Duodenal mucosa (tissue), 2 donors: ENCODE data around the gene NR3C1.

Experiments
- H3K27ac ChIP-seq: one replicate; pipeline ENCODE4 v1.7.0; 2013; ENCODE audit warnings: low read depth, low read length
- H3K27me3 ChIP-seq, 2 donors: one replicate each; pipeline ENCODE4 v1.7.0; 2013; ENCODE audit warnings: low read length in 2 of 2, control low read depth in 1 of 2; ENCODE audit not compliant: insufficient read depth in 2 of 2, control insufficient read depth in 1 of 2
- H3K36me3 ChIP-seq, 2 donors: one replicate each; pipeline ENCODE4 v1.7.0; 2013; ENCODE audit warnings: low read length in 2 of 2, control low read depth in 1 of 2; ENCODE audit not compliant: insufficient read depth in 2 of 2, control insufficient read depth in 1 of 2
- H3K4me1 ChIP-seq, 2 donors: one replicate each; pipeline ENCODE4 v1.7.0; 2013; ENCODE audit warnings: low read length in 2 of 2, control low read depth in 1 of 2; ENCODE audit not compliant: insufficient read depth in 2 of 2, control insufficient read depth in 1 of 2
- H3K4me3 ChIP-seq, 2 donors: one replicate each; pipeline ENCODE4 v1.7.0; 2013; ENCODE audit warnings: low read length in 2 of 2, low read depth in 1 of 2
- H3K9ac ChIP-seq, 2 donors: one replicate each; pipeline ENCODE4 v1.7.0; 2013; ENCODE audit warnings: low read length in 2 of 2, low read depth in 1 of 2
- H3K9me3 ChIP-seq, 2 donors: one replicate each; pipeline ENCODE4 v1.7.0; 2013; ENCODE audit warnings: low read length in 2 of 2, control low read depth in 1 of 2; ENCODE audit not compliant: control insufficient read depth in 1 of 2

NR3C1 gene

DNA sequence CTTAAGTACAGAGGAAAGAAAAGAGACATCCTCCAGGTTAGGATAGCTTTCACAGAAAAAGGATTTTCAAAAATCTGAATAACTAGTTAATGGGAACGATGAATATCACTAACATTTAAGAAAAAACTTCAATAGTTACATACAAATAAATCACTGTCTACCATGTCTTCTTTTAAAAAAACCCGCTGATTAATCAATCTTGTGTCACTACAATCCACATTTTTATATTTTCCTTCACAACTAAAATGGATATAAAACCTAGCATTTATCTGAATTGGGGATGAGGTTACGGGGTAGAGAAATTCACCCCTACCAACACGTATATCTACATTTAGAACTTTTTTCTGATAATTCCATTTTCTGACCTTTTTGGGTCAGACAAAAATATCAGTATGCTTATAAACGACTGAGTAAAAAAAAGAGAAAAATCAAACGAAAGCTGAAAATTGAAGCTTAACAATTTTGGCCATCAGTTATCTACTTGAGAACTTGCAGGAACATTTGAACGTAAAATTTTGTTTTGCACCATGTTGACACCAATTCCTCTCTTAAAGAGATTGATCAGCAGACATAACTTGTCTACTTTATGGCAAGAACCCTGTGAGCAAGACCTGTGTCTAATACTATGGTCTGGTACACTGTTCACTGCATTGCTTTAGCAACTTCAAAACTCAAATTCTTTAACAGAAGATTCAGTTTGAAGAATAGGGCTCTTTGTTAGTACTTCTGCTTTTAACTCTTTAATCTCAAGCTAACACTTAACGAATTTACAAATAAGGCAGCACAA lies 4.8 kb downstream of the NR3C1 start:
- Histone ChIP-seq H3K4me1 (peaks cover 31 to 63% of the 10 kb centered on the region in 2 donors), H3K27ac (no peak overlapping the region), H3K36me3 (peaks cover 0 to 4% of the 10 kb centered on the region in 2 donors), H3K9ac (peak overlapping the region in 1 of 2 donors; percentile 31), H3K27me3 (no peaks in the 10 kb centered on the region), H3K9me3 (no peaks in the 10 kb centered on the region), H3K4me3 (peak overlapping the region; percentile 66 to 79)

DNA sequence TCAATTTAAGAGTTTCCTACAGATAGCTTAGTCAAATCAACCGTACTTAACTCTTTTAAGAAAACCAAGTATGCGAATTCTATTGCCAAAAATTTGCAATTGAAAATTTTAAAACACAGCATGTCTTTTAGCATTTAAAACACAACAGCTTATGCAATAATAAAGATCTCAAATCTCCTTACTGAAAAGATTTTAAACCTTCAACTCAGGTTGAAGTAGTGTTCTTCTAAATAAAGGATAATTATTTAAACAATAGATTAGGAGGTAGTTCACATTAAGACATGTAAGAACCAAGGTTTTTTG lies 5.5 kb downstream of the NR3C1 start:
- H3K4me1 ChIP-seq: peaks cover 31 to 69% of the 10 kb centered on the region in 2 donors
- peak overlapping the region in 1 of 2 donors; percentile 66 for H3K4me3 ChIP-seq
- no peak overlapping the region for H3K27ac ChIP-seq
- no peaks in the 10 kb centered on the region for H3K27me3 ChIP-seq
- H3K9ac ChIP-seq: peak overlapping the region in 1 of 2 donors; percentile 31
- peaks cover 0 to 4% of the 10 kb centered on the region in 2 donors for H3K36me3 ChIP-seq
- no peaks in the 10 kb centered on the region for H3K9me3 ChIP-seq

DNA sequence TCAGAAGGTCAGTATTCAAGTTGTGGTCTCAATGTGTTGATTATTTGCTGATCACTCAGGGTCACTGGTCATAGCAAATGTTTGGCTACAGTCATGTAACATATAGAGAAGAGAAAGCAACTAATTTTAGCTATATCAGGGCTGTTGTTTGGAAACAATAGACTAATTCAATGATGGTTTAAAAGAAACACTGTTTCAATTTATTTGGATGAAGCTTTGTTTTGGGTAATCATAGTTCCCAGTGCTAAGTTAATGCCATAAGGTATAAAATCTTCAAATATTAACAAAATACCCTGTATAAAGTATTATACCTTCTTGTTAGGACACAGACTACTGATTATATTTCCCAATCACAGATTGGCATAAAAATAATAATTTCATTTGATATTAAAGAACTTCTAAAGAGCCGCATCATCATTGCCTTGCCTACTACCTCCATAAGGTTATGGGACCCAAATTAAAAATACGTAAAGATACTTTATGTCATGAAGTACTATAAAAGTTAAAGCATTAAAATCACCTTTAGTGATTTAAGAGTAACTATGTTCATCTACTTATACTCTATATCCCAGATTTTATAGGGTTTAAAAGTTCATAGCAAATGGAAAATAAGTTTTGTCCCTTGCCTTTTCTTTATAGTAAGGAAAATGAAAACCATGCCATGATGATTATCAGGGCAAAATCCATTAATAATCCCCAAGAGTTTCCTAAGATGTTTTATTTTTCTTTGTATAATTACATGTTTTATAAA lies 6.0 kb downstream of the NR3C1 start:
- Histone ChIP-seq H3K9ac (no peak overlapping the region), H3K4me3 (peak overlapping the region; percentile 19 to 36), H3K27ac (no peak overlapping the region), H3K27me3 (no peaks in the 10 kb centered on the region), H3K36me3 (peaks cover 0 to 4% of the 10 kb centered on the region in 2 donors), H3K9me3 (no peaks in the 10 kb centered on the region), H3K4me1 (peaks cover 31 to 69% of the 10 kb centered on the region in 2 donors)

DNA sequence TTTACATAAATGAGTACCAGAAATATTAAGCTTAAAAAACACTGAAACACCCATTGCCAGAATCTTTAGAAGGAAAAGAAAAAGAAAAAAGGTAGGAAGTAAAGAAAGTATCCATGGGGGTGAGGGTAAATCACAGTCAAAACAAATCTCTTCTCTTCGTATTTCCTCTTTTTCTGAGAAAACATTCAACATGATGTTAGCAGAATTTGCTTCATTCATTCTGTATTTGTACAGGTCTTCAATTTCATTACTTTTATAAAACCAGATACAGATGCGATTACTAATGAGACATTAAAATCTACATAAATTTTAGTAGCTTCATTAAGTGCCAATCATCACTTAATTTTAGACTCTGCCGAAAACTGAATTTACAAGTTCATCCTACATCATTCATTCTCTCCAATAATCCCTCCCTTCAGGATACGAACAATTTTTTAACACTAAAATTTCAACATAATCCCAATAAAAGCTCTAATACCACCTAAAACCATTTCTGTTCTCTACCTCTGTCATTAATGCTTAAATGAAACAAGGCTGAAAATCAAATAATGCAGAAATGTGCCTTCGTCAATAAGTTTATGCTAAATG lies 7.0 kb downstream of the NR3C1 start:
- peaks cover 0 to 4% of the 10 kb centered on the region in 2 donors for H3K36me3 ChIP-seq
- H3K27ac ChIP-seq: no peak overlapping the region
- H3K27me3 ChIP-seq: no peaks in the 10 kb centered on the region
- no peak overlapping the region for H3K9ac ChIP-seq
- H3K4me3 ChIP-seq: peak overlapping the region in 1 of 2 donors; percentile 31
- H3K4me1 ChIP-seq: peaks cover 31 to 64% of the 10 kb centered on the region in 2 donors
- no peaks in the 10 kb centered on the region for H3K9me3 ChIP-seq

DNA sequence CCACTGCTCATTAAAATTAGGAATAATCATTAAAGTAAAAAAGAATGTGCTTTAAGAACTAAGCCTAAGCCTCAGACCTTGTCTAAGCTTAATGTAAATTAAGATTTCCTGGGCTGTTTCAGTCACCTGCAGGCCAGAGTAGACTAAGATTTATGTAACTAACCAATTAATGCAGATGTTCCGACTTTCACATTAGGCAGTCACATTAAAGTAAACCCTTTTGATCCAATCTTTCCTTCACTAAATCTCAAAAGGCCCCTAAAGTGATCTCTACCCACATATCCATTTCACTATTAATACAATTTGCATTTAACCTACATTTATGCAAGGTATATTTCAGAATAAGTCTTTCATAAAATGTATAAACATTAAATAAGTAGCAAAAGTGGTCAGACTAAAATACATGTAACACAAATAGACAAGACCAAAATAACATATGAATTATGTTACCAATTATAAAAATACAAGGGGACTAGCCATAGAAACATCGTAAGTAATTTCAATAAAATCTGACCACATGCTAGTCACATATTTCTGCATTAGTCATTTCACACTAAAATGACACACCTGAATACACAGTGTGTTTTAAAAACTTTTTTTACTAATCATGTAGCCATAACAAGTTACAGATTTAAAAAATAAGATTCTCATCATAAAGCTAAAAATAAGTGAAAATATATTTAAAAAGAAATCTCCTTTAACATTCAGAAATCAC lies 7.7 kb downstream of the NR3C1 start:
- Histone ChIP-seq H3K9me3 (no peaks in the 10 kb centered on the region), H3K27ac (no peak overlapping the region), H3K4me1 (peaks cover 30 to 58% of the 10 kb centered on the region in 2 donors), H3K4me3 (peak overlapping the region; percentile 19 to 31), H3K9ac (peak overlapping the region in 1 of 2 donors; percentile 15), H3K27me3 (no peaks in the 10 kb centered on the region), H3K36me3 (peaks cover 0 to 4% of the 10 kb centered on the region in 2 donors)

DNA sequence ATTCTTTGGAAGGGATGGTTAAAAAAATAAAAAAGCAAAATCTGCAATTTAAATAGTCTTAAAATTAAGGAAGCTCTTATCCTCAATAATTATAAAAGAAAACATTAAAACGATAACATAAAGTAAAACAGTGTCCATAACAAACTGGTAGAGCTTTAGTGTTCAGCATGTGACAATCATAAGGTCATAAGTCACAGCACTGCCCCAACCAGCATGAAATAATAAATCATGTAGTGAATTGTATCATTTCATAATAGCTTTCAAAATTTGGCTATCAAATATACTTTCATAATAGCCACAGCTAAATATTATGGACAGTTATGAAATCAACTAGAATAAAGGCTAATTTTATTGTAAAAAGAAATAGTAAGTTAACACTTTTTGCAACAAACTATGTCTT lies 10.0 kb downstream of the NR3C1 start:
- Histone ChIP-seq H3K27me3 (no peaks in the 10 kb centered on the region), H3K4me3 (no peak overlapping the region), H3K4me1 (peaks cover 10 to 42% of the 10 kb centered on the region in 2 donors), H3K9me3 (no peaks in the 10 kb centered on the region), H3K36me3 (no peaks in the 10 kb centered on the region), H3K27ac (no peak overlapping the region), H3K9ac (no peak overlapping the region)

DNA sequence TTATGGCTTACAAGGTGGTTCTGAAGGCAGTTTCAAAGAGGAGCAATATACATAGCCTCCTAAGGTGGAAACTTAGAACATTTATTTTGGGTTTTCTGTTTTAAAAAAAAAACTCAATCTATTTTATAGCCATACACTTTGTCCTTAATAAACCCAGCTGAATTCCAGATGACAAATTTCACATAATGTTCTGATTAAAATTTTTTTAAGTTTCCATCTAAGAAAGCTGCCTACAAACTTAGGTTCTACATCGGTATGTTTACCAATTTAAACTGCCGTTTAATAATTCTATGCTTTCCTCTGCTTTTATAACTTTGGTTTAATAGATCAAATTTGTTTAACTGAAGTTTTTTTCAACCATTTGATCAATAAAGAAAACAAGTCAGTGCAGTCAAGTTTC lies 12.5 kb downstream of the NR3C1 start:
- Histone ChIP-seq H3K4me1 (peaks cover 18 to 34% of the 10 kb centered on the region in 2 donors), H3K27ac (no peak overlapping the region)

DNA sequence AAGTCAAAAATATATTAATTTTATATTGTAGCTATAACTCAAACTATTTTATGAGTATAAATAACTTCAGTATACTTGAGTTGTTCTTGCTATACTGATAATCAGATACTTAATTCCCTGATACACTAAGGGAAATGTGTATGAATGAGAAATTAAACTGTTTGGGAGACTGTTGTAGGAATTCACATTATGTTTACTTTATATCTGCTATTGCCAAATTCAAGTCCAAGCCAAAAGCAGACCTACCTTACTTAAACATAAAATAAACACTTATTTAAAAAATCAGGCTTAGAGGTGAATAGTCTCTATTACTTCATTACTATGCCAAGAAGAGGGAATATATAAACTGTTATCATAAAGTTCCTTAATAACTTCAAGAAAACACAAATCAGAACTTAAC lies 13.2 kb downstream of the NR3C1 start:
- Histone ChIP-seq H3K9ac (no peak overlapping the region), H3K36me3 (no peaks in the 10 kb centered on the region), H3K27me3 (no peaks in the 10 kb centered on the region), H3K4me3 (no peak overlapping the region), H3K9me3 (peaks cover under 1 to 7% of the 10 kb centered on the region in 2 donors), H3K4me1 (peaks cover 18 to 27% of the 10 kb centered on the region in 2 donors), H3K27ac (no peak overlapping the region)

More for the DNA sequence above, 12.5 kb downstream of the NR3C1 start:
- Histone ChIP-seq H3K36me3 (no peaks in the 10 kb centered on the region), H3K27me3 (no peaks in the 10 kb centered on the region), H3K9me3 (peaks cover 0 to under 1% of the 10 kb centered on the region in 2 donors), H3K9ac (no peak overlapping the region), H3K4me3 (no peak overlapping the region)

DNA sequence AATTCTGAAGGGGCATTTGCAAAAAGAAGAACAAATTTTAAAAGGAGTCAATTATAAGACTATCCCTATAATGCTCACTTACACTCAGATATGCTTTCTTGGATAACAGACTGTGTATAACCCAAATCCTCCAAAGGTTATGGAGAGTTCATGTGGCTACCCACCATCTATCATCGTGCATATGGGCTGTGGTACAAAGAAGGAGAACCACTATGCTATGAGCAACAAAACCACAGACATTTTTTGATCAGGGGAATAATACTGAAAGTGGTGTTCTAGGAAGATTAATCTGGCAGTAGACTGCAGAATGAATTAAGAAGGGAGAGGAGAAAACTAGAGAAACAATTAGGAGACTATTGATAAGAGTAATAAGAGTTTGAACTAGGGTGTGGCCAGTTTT lies 16.8 kb downstream of the NR3C1 start:
- Histone ChIP-seq H3K27ac (no peak overlapping the region), H3K4me3 (no peak overlapping the region), H3K9me3 (peaks cover 3 to 18% of the 10 kb centered on the region in 2 donors), H3K27me3 (no peaks in the 10 kb centered on the region), H3K36me3 (peaks cover 0 to 12% of the 10 kb centered on the region in 2 donors), H3K9ac (no peak overlapping the region), H3K4me1 (peaks cover 8 to 15% of the 10 kb centered on the region in 2 donors)
